Panc1 (cell line): ENCODE results near the gene INMT. TPM values are rescaled to one million over a fixed set of nuclear protein-coding genes. Genes with fewer than 3 reads are reported as not detected.

Experiments
- ATAC-seq: fragments of 200-7000 bp; cut with Tn5 transposase; 2 replicates; pipeline ENCODE4 v1.9.1; 2020; ENCODE audit warnings: mild to moderate bottlenecking, moderate library complexity
- BruUV-seq: library from RNA; stranded (reverse); fragments of 400-500 nt; replicated peaks from 2 replicates; lab custom pipeline; 2021; lab: Mats Ljungman, UMichigan
- CTCF ChIA-PET: fragments of 300-600 bp; sonication (Branson Sonifier 250); formaldehyde crosslinking; loops from one replicate; lab custom pipeline; 2022; ENCODE audit warnings: antibody characterized with exemption; lab: Charles Lee
- POLR2A ChIA-PET: fragments of 300-600 bp; sonication (Branson Sonifier 250); formaldehyde crosslinking; loops from one replicate; lab custom pipeline; 2022; ENCODE audit warnings: antibody characterized with exemption; lab: Charles Lee
- DNase-seq: peaks from one replicate; pipeline ENCODE4 v3.0.0-alpha.2; 2010; ENCODE audit warnings: low read depth, low spot score
- H3K27ac ChIP-seq: 2 replicates; pipeline ENCODE4 v1.5.1; 2011; ENCODE audit warnings: mild to moderate bottlenecking, low read length, inconsistent platforms
- H3K27me3 ChIP-seq: fragments of 200-500 bp; sonication (Bioruptor generic); 2 replicates; pipeline ENCODE4 v1.6.0; 2014; ENCODE audit warnings: low read length, inconsistent platforms; ENCODE audit not compliant: control insufficient read depth, insufficient read depth
- H3K36me3 ChIP-seq: fragments of 200-500 bp; sonication (Bioruptor generic); 2 replicates; pipeline ENCODE4 v1.5.1; 2014; ENCODE audit warnings: inconsistent platforms, mild to moderate bottlenecking, low read length, moderate library complexity; ENCODE audit not compliant: control insufficient read depth, insufficient read depth
- H3K4me1 ChIP-seq: 2 replicates; pipeline ENCODE4 v1.5.1; 2011; ENCODE audit warnings: inconsistent platforms, mild to moderate bottlenecking, low read length, moderate library complexity; ENCODE audit not compliant: control insufficient read depth, insufficient read depth
- H3K4me3 ChIP-seq, 2 experiments: 2 replicates each; pipeline ENCODE4 v1.5.1; 2011 to 2012; ENCODE audit warnings: low read depth in 2 of 2, low read length in 2 of 2, mild to moderate bottlenecking in 2 of 2, inconsistent platforms in 1 of 2, moderate library complexity in 1 of 2
- H3K9me3 ChIP-seq: fragments of 200-500 bp; sonication (Bioruptor generic); 2 replicates; pipeline ENCODE4 v1.5.1; 2014; ENCODE audit warnings: low read depth, mild to moderate bottlenecking, inconsistent platforms, low read length, moderate library complexity; ENCODE audit not compliant: control insufficient read depth, insufficient read depth
- POLR2AphosphoS5 ChIP-seq: IDR thresholded peaks from 2 replicates; pipeline ENCODE4 v1.6.1; 2012; ENCODE audit warnings: mild to moderate bottlenecking, low read depth, low read length, moderate library complexity
- SIN3A ChIP-seq: IDR thresholded peaks from 2 replicates; pipeline ENCODE4 v1.6.1; 2012; ENCODE audit warnings: low read depth, mild to moderate bottlenecking, low read length, moderate library complexity, borderline replicate concordance; ENCODE audit not compliant: insufficient read depth
- TCF7L2 ChIP-seq: IDR thresholded peaks from 2 replicates; pipeline ENCODE4 v1.6.1; 2011; ENCODE audit warnings: mild to moderate bottlenecking, low read depth, low read length, inconsistent platforms
- in situ Hi-C: cut with HindIII; loops from 2 replicates; pipeline ENCODE4 v1.10.0; 2016; ENCODE audit warnings: low sequenced_read_pairs, low pct_unique_long_range_greater_than_20kb
- intact Hi-C: fragments of 100-400 bp; cut with micrococcal nuclease; formaldehyde crosslinking; loops from one replicate; pipeline ENCODE4 v1.10.0; 2022; ENCODE audit not compliant: unreplicated experiment
- total RNA-seq: library from RNA; stranded (reverse); gene quantifications from one replicate; pipeline ENCODE4 v1.2.1, GENCODE V29; 2021; ENCODE audit not compliant: unreplicated experiment
- TF ChIP-seq, protein P1 (sequence below): fragments of 450-650 bp; IDR thresholded peaks from 2 replicates; pipeline ENCODE4 v1.5.1; 2017; ENCODE audit warnings: mild to moderate bottlenecking
- TF ChIP-seq, protein P2 (sequence below), 2 experiments: IDR thresholded peaks; 2 replicates each; pipeline ENCODE4 v1.6.1; 2011 to 2012; ENCODE audit warnings: low read depth in 2 of 2, control low read depth in 1 of 2, low read length in 1 of 2, mild to moderate bottlenecking in 1 of 2, moderate library complexity in 1 of 2; ENCODE audit not compliant: insufficient read depth in 1 of 2

The INMT gene
- total RNA-seq, 1 experiment from 2014 or later = 0.13 TPM

DNA sequence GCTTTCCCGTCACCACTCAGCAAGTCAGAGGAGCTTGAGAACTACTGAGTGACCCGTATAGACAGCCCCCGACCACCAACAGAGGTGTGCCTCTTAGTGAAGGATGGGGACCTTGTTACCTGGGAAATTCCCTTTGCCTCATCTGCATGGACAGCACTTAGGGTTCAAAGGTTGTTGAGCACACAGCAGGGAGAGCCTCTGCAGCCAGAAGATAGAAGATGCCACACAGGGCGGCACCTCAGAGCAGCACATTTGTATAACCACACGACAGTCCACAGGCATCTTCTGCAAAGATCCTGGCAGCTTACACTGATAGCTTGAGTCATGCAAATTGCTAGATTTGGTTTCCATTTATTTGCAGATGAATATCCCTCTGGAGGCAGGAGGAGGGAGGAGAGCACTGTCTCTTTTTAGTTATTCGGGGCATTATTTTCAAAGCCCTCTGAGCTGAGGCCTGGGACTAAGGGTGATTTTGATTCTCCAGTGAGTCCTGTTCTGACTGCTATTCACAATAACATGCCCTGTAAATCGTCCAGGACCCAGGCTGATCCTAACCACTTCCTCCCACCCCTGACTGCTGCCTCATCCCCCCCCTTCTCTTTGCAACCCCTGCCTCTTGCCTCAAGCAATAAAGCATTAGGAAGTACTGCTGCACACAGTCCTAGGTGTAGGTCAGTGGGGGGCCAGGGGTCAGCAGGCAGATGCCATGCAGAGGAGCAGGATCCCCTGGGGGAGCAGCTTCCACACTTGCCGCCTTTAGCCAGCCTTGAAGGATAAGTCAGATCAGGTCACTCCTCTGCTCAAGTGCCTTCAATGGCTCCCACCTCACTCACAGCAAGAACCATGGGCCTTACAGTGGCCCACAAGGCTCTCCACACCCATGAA lies 24.6 kb upstream of the INMT start:
- H3K27me3 ChIP-seq = peaks cover 13% of the 10 kb centered on the region
- no peak; the same call in 1 of the 2 replicates for ATAC-seq

DNA sequence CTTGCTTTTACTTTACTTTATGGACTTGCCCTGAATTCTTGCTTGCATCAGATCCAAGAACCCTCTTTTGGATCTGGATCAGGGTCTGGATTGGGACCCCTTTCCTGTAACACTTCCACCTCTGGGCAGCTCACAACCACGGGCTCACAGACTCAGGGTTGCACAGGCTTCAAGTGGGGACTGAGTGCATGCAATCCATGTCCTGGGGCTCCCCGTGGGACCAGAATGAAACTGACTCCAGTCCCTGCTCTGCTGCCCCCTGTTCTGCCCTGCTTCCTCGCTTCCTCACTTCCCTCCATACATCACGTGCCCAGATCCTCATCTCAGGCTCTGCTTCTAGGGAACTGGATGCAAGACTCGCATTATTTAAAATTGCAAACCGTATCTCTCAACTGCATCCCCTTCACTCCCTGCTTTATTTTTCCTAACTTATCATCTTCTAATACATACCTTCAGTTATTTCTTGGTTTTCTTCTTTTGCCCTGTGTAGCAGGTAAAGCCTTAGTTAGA lies 23.3 kb upstream of the INMT start:
- intact Hi-C loops (no loop called here), in situ Hi-C loops (no loop called here)
- ATAC-seq (no peak), DNase-seq (no peak)
- BruUV-seq = no TSS peak
- no peak overlapping the region for H3K4me3 ChIP-seq
- POLR2A ChIA-PET = interaction anchor here (0.6 kb wide), 1 partner anchor 8 kb away, joined by 3 read pairs; no protein-coding TSS in a partner anchor
- CTCF ChIA-PET = no interaction called here
- no peak overlapping the region for H3K27ac ChIP-seq
- H3K4me1 ChIP-seq = no peaks in the 10 kb centered on the region
- no peaks in the 10 kb centered on the region for H3K36me3 ChIP-seq
- peaks cover 17% of the 10 kb centered on the region for H3K27me3 ChIP-seq
- H3K9me3 ChIP-seq = no peaks in the 10 kb centered on the region
- TF ChIP-seq, protein P1, sequence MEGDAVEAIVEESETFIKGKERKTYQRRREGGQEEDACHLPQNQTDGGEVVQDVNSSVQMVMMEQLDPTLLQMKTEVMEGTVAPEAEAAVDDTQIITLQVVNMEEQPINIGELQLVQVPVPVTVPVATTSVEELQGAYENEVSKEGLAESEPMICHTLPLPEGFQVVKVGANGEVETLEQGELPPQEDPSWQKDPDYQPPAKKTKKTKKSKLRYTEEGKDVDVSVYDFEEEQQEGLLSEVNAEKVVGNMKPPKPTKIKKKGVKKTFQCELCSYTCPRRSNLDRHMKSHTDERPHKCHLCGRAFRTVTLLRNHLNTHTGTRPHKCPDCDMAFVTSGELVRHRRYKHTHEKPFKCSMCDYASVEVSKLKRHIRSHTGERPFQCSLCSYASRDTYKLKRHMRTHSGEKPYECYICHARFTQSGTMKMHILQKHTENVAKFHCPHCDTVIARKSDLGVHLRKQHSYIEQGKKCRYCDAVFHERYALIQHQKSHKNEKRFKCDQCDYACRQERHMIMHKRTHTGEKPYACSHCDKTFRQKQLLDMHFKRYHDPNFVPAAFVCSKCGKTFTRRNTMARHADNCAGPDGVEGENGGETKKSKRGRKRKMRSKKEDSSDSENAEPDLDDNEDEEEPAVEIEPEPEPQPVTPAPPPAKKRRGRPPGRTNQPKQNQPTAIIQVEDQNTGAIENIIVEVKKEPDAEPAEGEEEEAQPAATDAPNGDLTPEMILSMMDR = no peak
- TF ChIP-seq SIN3A (no peak), TCF7L2 (no peak), POLR2AphosphoS5 (no peak)
- TF ChIP-seq, protein P2, sequence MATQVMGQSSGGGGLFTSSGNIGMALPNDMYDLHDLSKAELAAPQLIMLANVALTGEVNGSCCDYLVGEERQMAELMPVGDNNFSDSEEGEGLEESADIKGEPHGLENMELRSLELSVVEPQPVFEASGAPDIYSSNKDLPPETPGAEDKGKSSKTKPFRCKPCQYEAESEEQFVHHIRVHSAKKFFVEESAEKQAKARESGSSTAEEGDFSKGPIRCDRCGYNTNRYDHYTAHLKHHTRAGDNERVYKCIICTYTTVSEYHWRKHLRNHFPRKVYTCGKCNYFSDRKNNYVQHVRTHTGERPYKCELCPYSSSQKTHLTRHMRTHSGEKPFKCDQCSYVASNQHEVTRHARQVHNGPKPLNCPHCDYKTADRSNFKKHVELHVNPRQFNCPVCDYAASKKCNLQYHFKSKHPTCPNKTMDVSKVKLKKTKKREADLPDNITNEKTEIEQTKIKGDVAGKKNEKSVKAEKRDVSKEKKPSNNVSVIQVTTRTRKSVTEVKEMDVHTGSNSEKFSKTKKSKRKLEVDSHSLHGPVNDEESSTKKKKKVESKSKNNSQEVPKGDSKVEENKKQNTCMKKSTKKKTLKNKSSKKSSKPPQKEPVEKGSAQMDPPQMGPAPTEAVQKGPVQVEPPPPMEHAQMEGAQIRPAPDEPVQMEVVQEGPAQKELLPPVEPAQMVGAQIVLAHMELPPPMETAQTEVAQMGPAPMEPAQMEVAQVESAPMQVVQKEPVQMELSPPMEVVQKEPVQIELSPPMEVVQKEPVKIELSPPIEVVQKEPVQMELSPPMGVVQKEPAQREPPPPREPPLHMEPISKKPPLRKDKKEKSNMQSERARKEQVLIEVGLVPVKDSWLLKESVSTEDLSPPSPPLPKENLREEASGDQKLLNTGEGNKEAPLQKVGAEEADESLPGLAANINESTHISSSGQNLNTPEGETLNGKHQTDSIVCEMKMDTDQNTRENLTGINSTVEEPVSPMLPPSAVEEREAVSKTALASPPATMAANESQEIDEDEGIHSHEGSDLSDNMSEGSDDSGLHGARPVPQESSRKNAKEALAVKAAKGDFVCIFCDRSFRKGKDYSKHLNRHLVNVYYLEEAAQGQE (IDR thresholded peaks at IDR 0.05; ENCODE audit: insufficient read depth in 1 of 2, low read depth in 2 of 2, low read length in 1 of 2) = no peak

More for the DNA sequence above, 24.6 kb upstream of the INMT start:
- no peak overlapping the region for H3K4me3 ChIP-seq
- no peak for TF ChIP-seq TCF7L2
- POLR2A ChIA-PET = no interaction called here
- no peak overlapping the region for H3K27ac ChIP-seq
- no peaks in the 10 kb centered on the region for H3K9me3 ChIP-seq
- DNase-seq = no peak
- no TSS peak for BruUV-seq
- no peaks in the 10 kb centered on the region for H3K36me3 ChIP-seq
- CTCF ChIA-PET = interaction anchor here (0.6 kb wide), 1 partner anchor 209 kb away, joined by 3 read pairs; no protein-coding TSS in a partner anchor
- no peaks in the 10 kb centered on the region for H3K4me1 ChIP-seq
- in situ Hi-C loops (no loop called here), intact Hi-C loops (no loop called here)
